Pons (tissue), 1 donor: ENCODE data around the gene POTEC.
"Not testable (repeated sequence)": the region's sequence is repeated elsewhere in the genome, so short reads cannot be mapped to it uniquely, and the experiment has no call there.

Source experiments
- DNase-seq: peaks from one replicate; pipeline ENCODE4 v3.0.0-alpha.2; 2016; ENCODE audit warnings: low spot score

The POTEC gene

GRCh38 chr18:14543446-14543964 is at the start of gene POTEC:
Gene POTEC, minus strand, starts transcription at chr18:14543600. Its CDS starts 454 bp downstream, at chr18:14543146.
- DNase-seq = not testable (repeated sequence)

- no peak for DNase-seq
These were observed 34.6 kb upstream of the POTEC start for GRCh38 chr18:14577971-14578370.

GRCh38 chr18:14559502-14559901 is 16.1 kb upstream of the POTEC start:
- not testable (repeated sequence) for DNase-seq

- not testable (repeated sequence) for DNase-seq
These were observed 11.7 kb downstream of the POTEC start for GRCh38 chr18:14531659-14532058.

GRCh38 chr18:14510707-14511106 is 32.7 kb downstream of the POTEC start:
- DNase-seq = not testable (repeated sequence)

- not testable (repeated sequence) for DNase-seq
These were observed 39.7 kb downstream of the POTEC start for GRCh38 chr18:14503691-14504090.

GRCh38 chr18:14501894-14502293 is 41.5 kb downstream of the POTEC start:
- not testable (repeated sequence) for DNase-seq

GRCh38 chr18:14489256-14490014 is 54.0 kb downstream of the POTEC start:
- DNase-seq = not testable (repeated sequence)

- not testable (repeated sequence) for DNase-seq
These were observed 54.6 kb downstream of the POTEC start for GRCh38 chr18:14488789-14489188.

GRCh38 chr18:14486926-14487580 is 56.3 kb downstream of the POTEC start:
- not testable (repeated sequence) for DNase-seq

- DNase-seq = not testable (repeated sequence)
These were observed 64.3 kb downstream of the POTEC start for GRCh38 chr18:14479076-14479475.

GRCh38 chr18:14475520-14475919 is 67.9 kb downstream of the POTEC start:
- not testable (repeated sequence) for DNase-seq

GRCh38 chr18:14474752-14475151 is 68.6 kb downstream of the POTEC start:
- DNase-seq = not testable (repeated sequence)

GRCh38 chr18:14474007-14474720 is 69.2 kb downstream of the POTEC start:
- not testable (repeated sequence) for DNase-seq

GRCh38 chr18:14473250-14474006 is 70.0 kb downstream of the POTEC start:
- not testable (repeated sequence) for DNase-seq

- DNase-seq = not testable (repeated sequence)
These were observed 72.1 kb downstream of the POTEC start for GRCh38 chr18:14471286-14471685.

- DNase-seq = not testable (repeated sequence)
These were observed 73.0 kb downstream of the POTEC start for GRCh38 chr18:14470446-14470845.

- DNase-seq = not testable (repeated sequence)
These were observed 73.4 kb downstream of the POTEC start for GRCh38 chr18:14470046-14470445.

GRCh38 chr18:14465989-14466388 is 77.4 kb downstream of the POTEC start:
- DNase-seq = not testable (repeated sequence)
